22Rv1 (cell line): ENCODE measurements around the gene TMEM158.

ENCODE experiments used
- ZFX ChIP-seq: fragments of 450-650 bp; IDR thresholded peaks from 2 replicates; pipeline ENCODE4 v1.6.1; 2017; ENCODE audit warnings: antibody characterized with exemption, borderline replicate concordance
- TF ChIP-seq, protein P1 (sequence below): fragments of 450-650 bp; IDR thresholded peaks from 2 replicates; pipeline ENCODE4 v1.5.1; 2017; ENCODE audit warnings: mild to moderate bottlenecking

GRCh38 chr3:45179163-45179562, 46.9 kb downstream of the TMEM158 start:
- TF ChIP-seq, protein P1, sequence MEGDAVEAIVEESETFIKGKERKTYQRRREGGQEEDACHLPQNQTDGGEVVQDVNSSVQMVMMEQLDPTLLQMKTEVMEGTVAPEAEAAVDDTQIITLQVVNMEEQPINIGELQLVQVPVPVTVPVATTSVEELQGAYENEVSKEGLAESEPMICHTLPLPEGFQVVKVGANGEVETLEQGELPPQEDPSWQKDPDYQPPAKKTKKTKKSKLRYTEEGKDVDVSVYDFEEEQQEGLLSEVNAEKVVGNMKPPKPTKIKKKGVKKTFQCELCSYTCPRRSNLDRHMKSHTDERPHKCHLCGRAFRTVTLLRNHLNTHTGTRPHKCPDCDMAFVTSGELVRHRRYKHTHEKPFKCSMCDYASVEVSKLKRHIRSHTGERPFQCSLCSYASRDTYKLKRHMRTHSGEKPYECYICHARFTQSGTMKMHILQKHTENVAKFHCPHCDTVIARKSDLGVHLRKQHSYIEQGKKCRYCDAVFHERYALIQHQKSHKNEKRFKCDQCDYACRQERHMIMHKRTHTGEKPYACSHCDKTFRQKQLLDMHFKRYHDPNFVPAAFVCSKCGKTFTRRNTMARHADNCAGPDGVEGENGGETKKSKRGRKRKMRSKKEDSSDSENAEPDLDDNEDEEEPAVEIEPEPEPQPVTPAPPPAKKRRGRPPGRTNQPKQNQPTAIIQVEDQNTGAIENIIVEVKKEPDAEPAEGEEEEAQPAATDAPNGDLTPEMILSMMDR: no peak
- no peak for TF ChIP-seq ZFX
